ENCODE data around the gene TEKT5.
"Not testable (repeated sequence)": the region's sequence is repeated elsewhere in the genome, so short reads cannot be mapped to it uniquely, and the experiment has no call there.

The TEKT5 gene

GRCh38 chr16:10660950-10661635, 33.6 kb downstream of the TEKT5 start:
- Mint-ChIP-seq H3K36me3 (ENCODE audit: low read depth) (no peaks in the 10 kb centered on the region), H3K27me3 (peaks cover 8% of the 10 kb centered on the region), H3K4me1 (ENCODE audit: low read depth) (no peaks in the 10 kb centered on the region), H3K4me3 (no peak overlapping the region), H3K27ac (no peak overlapping the region), H3K9me3 (no peaks in the 10 kb centered on the region)
- intact Hi-C loops (cut with micrococcal nuclease), result no loop called here

- Mint-ChIP-seq H3K27ac (no peak overlapping the region), H3K27me3 (peaks cover 10% of the 10 kb centered on the region), H3K4me3 (no peak overlapping the region), H3K9me3 (no peaks in the 10 kb centered on the region), H3K4me1 (ENCODE audit: low read depth) (no peaks in the 10 kb centered on the region), H3K36me3 (ENCODE audit: low read depth) (no peaks in the 10 kb centered on the region)
- intact Hi-C loops (cut with micrococcal nuclease), result no loop called here
Observed at GRCh38 chr16:10658943-10659342, 35.8 kb downstream of the TEKT5 start.

GRCh38 chr16:10657925-10658324, 36.8 kb downstream of the TEKT5 start:
- H3K36me3 Mint-ChIP-seq (ENCODE audit: low read depth), result no peaks in the 10 kb centered on the region
- no peaks in the 10 kb centered on the region for H3K4me1 Mint-ChIP-seq (ENCODE audit: low read depth)
- no peak overlapping the region for H3K27ac Mint-ChIP-seq
- intact Hi-C loops (cut with micrococcal nuclease), result no loop called here
- no peak overlapping the region for H3K4me3 Mint-ChIP-seq
- peaks cover 11% of the 10 kb centered on the region for H3K27me3 Mint-ChIP-seq
- no peaks in the 10 kb centered on the region for H3K9me3 Mint-ChIP-seq

- Mint-ChIP-seq H3K36me3 (ENCODE audit: low read depth) (no peaks in the 10 kb centered on the region), H3K4me3 (no peak overlapping the region), H3K9me3 (no peaks in the 10 kb centered on the region), H3K4me1 (ENCODE audit: low read depth) (no peaks in the 10 kb centered on the region), H3K27ac (no peak overlapping the region), H3K27me3 (peaks cover 11% of the 10 kb centered on the region)
- intact Hi-C loops (cut with micrococcal nuclease), result no loop called here
Observed at GRCh38 chr16:10656618-10657017, 38.1 kb downstream of the TEKT5 start.

GRCh38 chr16:10655415-10655977, 39.2 kb downstream of the TEKT5 start:
- Mint-ChIP-seq H3K9me3 (no peaks in the 10 kb centered on the region), H3K36me3 (ENCODE audit: low read depth) (no peaks in the 10 kb centered on the region), H3K4me3 (no peak overlapping the region), H3K27ac (no peak overlapping the region), H3K27me3 (peaks cover 11% of the 10 kb centered on the region), H3K4me1 (ENCODE audit: low read depth) (no peaks in the 10 kb centered on the region)
- intact Hi-C loops (cut with micrococcal nuclease), result no loop called here

GRCh38 chr16:10654592-10655414, 39.9 kb downstream of the TEKT5 start:
- intact Hi-C loops (cut with micrococcal nuclease), result no loop called here
- Mint-ChIP-seq H3K4me3 (no peak overlapping the region), H3K36me3 (ENCODE audit: low read depth) (no peaks in the 10 kb centered on the region), H3K27me3 (peaks cover 11% of the 10 kb centered on the region), H3K27ac (no peak overlapping the region), H3K4me1 (ENCODE audit: low read depth) (no peaks in the 10 kb centered on the region), H3K9me3 (no peaks in the 10 kb centered on the region)

- no peak overlapping the region for H3K27ac Mint-ChIP-seq
- intact Hi-C loops (cut with micrococcal nuclease), result no loop called here
- no peaks in the 10 kb centered on the region for H3K9me3 Mint-ChIP-seq
- no peaks in the 10 kb centered on the region for H3K36me3 Mint-ChIP-seq (ENCODE audit: low read depth)
- H3K4me3 Mint-ChIP-seq, result no peak overlapping the region
- H3K4me1 Mint-ChIP-seq (ENCODE audit: low read depth), result no peaks in the 10 kb centered on the region
- peaks cover 11% of the 10 kb centered on the region for H3K27me3 Mint-ChIP-seq
Observed at GRCh38 chr16:10652730-10653590, 41.8 kb downstream of the TEKT5 start.

- H3K27me3 Mint-ChIP-seq; intact Hi-C loops (cut with micrococcal nuclease); H3K27ac Mint-ChIP-seq; H3K4me3 Mint-ChIP-seq; H3K36me3 Mint-ChIP-seq (ENCODE audit: low read depth); H3K9me3 Mint-ChIP-seq; H3K4me1 Mint-ChIP-seq (ENCODE audit: low read depth): not testable (repeated sequence)
Observed at GRCh38 chr16:10649098-10649497, 45.6 kb downstream of the TEKT5 start.

- H3K36me3 Mint-ChIP-seq (ENCODE audit: low read depth), result no peaks in the 10 kb centered on the region
- H3K27me3 Mint-ChIP-seq, result peaks cover 2% of the 10 kb centered on the region
- no peaks in the 10 kb centered on the region for H3K4me1 Mint-ChIP-seq (ENCODE audit: low read depth)
- no peak overlapping the region for H3K4me3 Mint-ChIP-seq
- H3K9me3 Mint-ChIP-seq, result no peaks in the 10 kb centered on the region
- H3K27ac Mint-ChIP-seq, result no peak overlapping the region
- intact Hi-C loops (cut with micrococcal nuclease), result no loop called here
Observed at GRCh38 chr16:10647721-10648296, 46.9 kb downstream of the TEKT5 start.

GRCh38 chr16:10647264-10647720, 47.4 kb downstream of the TEKT5 start:
- H3K27ac Mint-ChIP-seq, result no peak overlapping the region

GRCh38 chr16:10646581-10647263, 48.0 kb downstream of the TEKT5 start:
- intact Hi-C loops (cut with micrococcal nuclease), result no loop called here
- Mint-ChIP-seq H3K27ac (no peak overlapping the region), H3K4me3 (no peak overlapping the region), H3K36me3 (ENCODE audit: low read depth) (no peaks in the 10 kb centered on the region), H3K9me3 (no peaks in the 10 kb centered on the region), H3K4me1 (ENCODE audit: low read depth) (no peaks in the 10 kb centered on the region), H3K27me3 (no peaks in the 10 kb centered on the region)

More at GRCh38 chr16:10647264-10647720, 47.4 kb downstream of the TEKT5 start:
- no peaks in the 10 kb centered on the region for H3K36me3 Mint-ChIP-seq (ENCODE audit: low read depth)
- H3K4me1 Mint-ChIP-seq (ENCODE audit: low read depth), result no peaks in the 10 kb centered on the region
- H3K27me3 Mint-ChIP-seq, result no peaks in the 10 kb centered on the region
- intact Hi-C loops (cut with micrococcal nuclease), result no loop called here
- no peak overlapping the region for H3K4me3 Mint-ChIP-seq
- H3K9me3 Mint-ChIP-seq, result no peaks in the 10 kb centered on the region

- H3K36me3 Mint-ChIP-seq (ENCODE audit: low read depth), result no peaks in the 10 kb centered on the region
- no peaks in the 10 kb centered on the region for H3K9me3 Mint-ChIP-seq
- no peaks in the 10 kb centered on the region for H3K27me3 Mint-ChIP-seq
- intact Hi-C loops (cut with micrococcal nuclease), result no loop called here
- no peak overlapping the region for H3K4me3 Mint-ChIP-seq
- no peak overlapping the region for H3K27ac Mint-ChIP-seq
- H3K4me1 Mint-ChIP-seq (ENCODE audit: low read depth), result no peaks in the 10 kb centered on the region
Observed at GRCh38 chr16:10646228-10646580, 48.5 kb downstream of the TEKT5 start.

GRCh38 chr16:10644092-10644491, 50.6 kb downstream of the TEKT5 start:
- no peaks in the 10 kb centered on the region for H3K27me3 Mint-ChIP-seq
- no peak overlapping the region for H3K27ac Mint-ChIP-seq
- no peaks in the 10 kb centered on the region for H3K9me3 Mint-ChIP-seq
- intact Hi-C loops (cut with micrococcal nuclease), result no loop called here
- H3K4me3 Mint-ChIP-seq, result no peak overlapping the region
- no peaks in the 10 kb centered on the region for H3K36me3 Mint-ChIP-seq (ENCODE audit: low read depth)
- H3K4me1 Mint-ChIP-seq (ENCODE audit: low read depth), result peaks cover 9% of the 10 kb centered on the region
